OCI-LY7 (cell line): Measurements from ENCODE around the gene HOXC9. TPM values are rescaled to one million over a fixed set of nuclear protein-coding genes. Genes with fewer than 3 reads are reported as not detected.

Experiments
- BruUV-seq: library from RNA; stranded (reverse); fragments of 400-500 nt; replicated peaks from 2 replicates; lab custom pipeline; 2021; lab: Mats Ljungman, UMichigan
- CTCF ChIA-PET: fragments of 300-600 bp; sonication (Branson Sonifier 250); formaldehyde crosslinking; loops from one replicate; lab custom pipeline; 2022; ENCODE audit warnings: antibody characterized with exemption; ENCODE audit not compliant: unreplicated experiment; lab: Charles Lee
- POLR2A ChIA-PET: fragments of 300-600 bp; sonication (Branson Sonifier 250); formaldehyde crosslinking; loops from one replicate; lab custom pipeline; 2022; ENCODE audit warnings: antibody characterized with exemption; lab: Charles Lee
- DNase-seq: peaks from one replicate; pipeline ENCODE4 v3.0.0-alpha.2; 2015; ENCODE audit warnings: low spot score
- H2AFZ ChIP-seq: fragments of 200-600 bp; sonication (generic), shearing (Covaris generic); 2 replicates; pipeline ENCODE4 v1.6.1; 2014; ENCODE audit warnings: mild to moderate bottlenecking, antibody characterized with exemption, low read length, moderate library complexity
- H3K27ac ChIP-seq: fragments of 200-600 bp; sonication (generic); 2 replicates; pipeline ENCODE4 v1.5.1; 2014; ENCODE audit warnings: mixed run types, low read depth, mild to moderate bottlenecking, moderate library complexity, low read length, inconsistent platforms; ENCODE audit not compliant: poor library complexity, severe bottlenecking
- H3K36me3 ChIP-seq: fragments of 200-600 bp; sonication (generic); 2 replicates; pipeline ENCODE4 v1.6.1; 2014; ENCODE audit warnings: mild to moderate bottlenecking, antibody characterized with exemption, low read length, moderate library complexity, mixed read lengths; ENCODE audit not compliant: insufficient read depth
- H3K4me1 ChIP-seq: fragments of 200-600 bp; sonication (generic); 2 replicates; pipeline ENCODE4 v1.5.1; 2014; ENCODE audit warnings: mild to moderate bottlenecking, low read length; ENCODE audit not compliant: insufficient read depth, poor library complexity, severe bottlenecking
- H3K4me2 ChIP-seq: fragments of 200-600 bp; sonication (generic); 2 replicates; pipeline ENCODE4 v1.6.1; 2014; ENCODE audit warnings: mild to moderate bottlenecking, low read length
- H3K4me3 ChIP-seq: fragments of 200-600 bp; sonication (generic); 2 replicates; pipeline ENCODE4 v1.5.1; 2014; ENCODE audit warnings: mild to moderate bottlenecking, low read depth, low read length; ENCODE audit not compliant: poor library complexity, severe bottlenecking
- H3K79me2 ChIP-seq: fragments of 200-600 bp; sonication (generic); 2 replicates; pipeline ENCODE4 v1.6.1; 2016; ENCODE audit warnings: low read depth, mild to moderate bottlenecking, low read length, moderate library complexity, mixed read lengths; ENCODE audit not compliant: insufficient read depth
- H3K9me2 ChIP-seq: fragments of 200-600 bp; sonication (generic); 2 replicates; pipeline ENCODE4 v1.6.1; 2016; ENCODE audit warnings: mild to moderate bottlenecking, low read length, mixed read lengths; ENCODE audit not compliant: insufficient read depth
- H3K9me3 ChIP-seq: fragments of 200-600 bp; sonication (generic); 2 replicates; pipeline ENCODE4 v1.6.1; 2014; ENCODE audit warnings: mild to moderate bottlenecking, mixed run types, low read length, mixed read lengths
- H4K20me1 ChIP-seq: fragments of 200-600 bp; sonication (generic); 2 replicates; pipeline ENCODE4 v1.6.1; 2014; ENCODE audit warnings: mild to moderate bottlenecking, antibody characterized with exemption, low read length, moderate library complexity, mixed read lengths; ENCODE audit not compliant: insufficient read depth
- CTCF ChIP-seq: fragments of 200-600 bp; sonication (generic); conservative IDR thresholded peaks from 2 replicates; pipeline ENCODE4 v1.5.1; 2014; ENCODE audit warnings: mild to moderate bottlenecking, antibody characterized with exemption, low read length, moderate library complexity, mixed read lengths
- EZH2phosphoT487 ChIP-seq: fragments of 200-600 bp; sonication (generic); IDR thresholded peaks from 2 replicates; pipeline ENCODE4 v1.6.1; 2018; ENCODE audit warnings: low read depth, borderline replicate concordance, mild to moderate bottlenecking, mixed run types, antibody characterized with exemption, low read length, moderate library complexity, mixed read lengths
- intact Hi-C: fragments of 100-400 bp; cut with micrococcal nuclease; formaldehyde crosslinking; loops from one replicate; pipeline ENCODE4 v1.10.0; 2022; ENCODE audit not compliant: unreplicated experiment
- total RNA-seq, 2 experiments: library from RNA; depleted of rRNA in 1 of 2; stranded (reverse); fragments of >200 nt in 1 of 2; shearing (Covaris generic) in 1 of 2; gene quantifications; 2 replicates each; pipeline ENCODE4 v1.2.3, GENCODE V29; 2014 to 2022

Gene HOXC9
- total RNA-seq, 2 experiments from 2014 or later: 0.42 TPM; not detected in 1

DNA sequence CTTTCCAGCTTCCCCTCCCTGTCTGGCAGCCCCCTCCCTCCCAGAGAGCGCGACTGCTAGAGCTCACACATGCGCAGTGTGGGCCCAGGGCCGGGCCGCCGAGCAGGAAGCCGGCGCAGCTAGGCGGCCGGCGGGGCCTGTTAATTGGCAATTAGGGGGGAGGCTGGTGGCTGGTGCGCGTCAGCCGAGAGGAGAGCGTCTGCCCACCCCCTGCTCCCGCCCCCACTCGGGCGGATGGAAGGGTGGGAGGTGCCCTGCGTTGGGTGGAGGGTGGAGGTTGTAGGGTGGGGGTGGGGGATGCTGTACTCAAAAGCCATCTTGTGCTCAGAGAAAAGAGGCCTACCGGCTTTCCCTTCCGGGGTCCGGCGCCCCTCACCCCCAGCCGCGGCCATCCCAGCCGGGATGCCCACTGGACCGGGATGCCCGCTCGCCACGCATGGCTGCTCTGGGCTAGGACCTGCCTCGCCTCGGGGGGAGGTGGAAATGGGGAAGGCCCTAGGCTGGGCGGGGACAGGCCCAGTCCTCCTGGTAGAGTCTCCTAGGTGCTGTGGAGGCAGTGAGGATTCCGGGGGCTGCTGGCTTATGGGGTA, 18.0 kb downstream of the HOXC9 start:
- Histone ChIP-seq H3K27ac (peak overlapping the region; percentile 83), H3K79me2 (no peaks in the 10 kb centered on the region), H3K9me2 (no peaks in the 10 kb centered on the region), H2AFZ (peak overlapping the region; percentile 85), H4K20me1 (no peaks in the 10 kb centered on the region), H3K4me1 (peaks cover 49% of the 10 kb centered on the region), H3K9me3 (no peaks in the 10 kb centered on the region), H3K36me3 (no peaks in the 10 kb centered on the region), H3K4me3 (peak overlapping the region; percentile 77), H3K4me2 (peak overlapping the region; percentile 82)
- CTCF ChIA-PET: interaction anchor here (0.6 to 2.0 kb wide), 12 partner anchors 9 to 342 kb away, joined by 3 to 14 read pairs (median 3); partner anchors contain the start of genes ATP5MC2 and SMUG1
- BruUV-seq: no TSS peak
- TF ChIP-seq EZH2phosphoT487 (no peak), CTCF (no peak)
- DNase-seq: peak; percentile 98
- POLR2A ChIA-PET: interaction anchor here (0.5 to 1.5 kb wide), 22 partner anchors 9 to 1657 kb away, joined by 3 to 24 read pairs (median 4); partner anchors contain the start of genes HOXC4, HOXC6, HOXC8 and SMUG1
- intact Hi-C loops: loop anchor here (1.0 to 10.0 kb wide), 2 partner anchors 35 to 337 kb away; partner anchors contain the start of gene HOXC4

- Histone ChIP-seq H3K9me3 (no peaks in the 10 kb centered on the region), H3K79me2 (no peaks in the 10 kb centered on the region), H4K20me1 (no peaks in the 10 kb centered on the region), H3K4me2 (peak overlapping the region; percentile 82), H3K4me3 (peak overlapping the region; percentile 77), H3K36me3 (no peaks in the 10 kb centered on the region), H3K27ac (peak overlapping the region; percentile 83), H2AFZ (peak overlapping the region; percentile 55; the same call in 1 of the 2 replicates), H3K4me1 (peaks cover 55% of the 10 kb centered on the region), H3K9me2 (no peaks in the 10 kb centered on the region)
- TSS peak; percentile 97 for BruUV-seq
- POLR2A ChIA-PET: interaction anchor here (1.5 kb wide), 1 partner anchor 35 kb away, joined by 24 read pairs; the partner anchor contains the start of gene HOXC4
- intact Hi-C loops: loop anchor here (1.0 to 10.0 kb wide), 2 partner anchors 35 to 336 kb away; partner anchors contain the start of gene HOXC4
- CTCF ChIA-PET: interaction anchor here (2.0 kb wide), 1 partner anchor 171 kb away, joined by 9 read pairs; the partner anchor contains the start of gene SMUG1
- TF ChIP-seq EZH2phosphoT487: no peak
- TF ChIP-seq CTCF: no peak
- peak; percentile 38 for DNase-seq
Measured at GRCh38 chr12:54018468-54018984, 18.6 kb downstream of the HOXC9 start.
